Activated B cell treated with CpG ODN at 0.5 μM for 24 hours (primary cell): ENCODE data around the gene DGKE. TPM values are rescaled to one million over a fixed set of nuclear protein-coding genes. Genes with fewer than 3 reads are reported as not detected.

ENCODE experiments used
- ATAC-seq: fragments of 200-7000 bp; cut with Tn5 transposase; one replicate; pipeline ENCODE4 v1.10.0; 2021; ENCODE audit warnings: low read depth, mild to moderate bottlenecking, moderate library complexity
- CTCF ChIA-PET: fragments of 350-600 bp; sonication (Branson Sonifier 250); formaldehyde crosslinking; loops from one replicate; lab custom pipeline; 2021; ENCODE audit warnings: antibody characterized with exemption; lab: Charles Lee
- POLR2A ChIA-PET: fragments of 350-600 bp; sonication (Branson Sonifier 250); formaldehyde crosslinking; loops from one replicate; lab custom pipeline; 2021; ENCODE audit warnings: antibody characterized with exemption; lab: Charles Lee
- DNase-seq: peaks from one replicate; pipeline ENCODE4 v3.0.0; 2022
- H3K27ac Mint-ChIP-seq: one replicate; pipeline ENCODE4 v1.8.0; 2020; ENCODE audit warnings: mixed read lengths
- H3K27me3 Mint-ChIP-seq: one replicate; pipeline ENCODE4 v1.8.0; 2021; ENCODE audit warnings: mixed read lengths
- H3K36me3 Mint-ChIP-seq: one replicate; pipeline ENCODE4 v1.8.0; 2021; ENCODE audit warnings: low read depth, mixed read lengths
- H3K4me1 Mint-ChIP-seq: one replicate; pipeline ENCODE4 v1.8.0; 2021; ENCODE audit warnings: mixed read lengths
- H3K4me3 Mint-ChIP-seq: one replicate; pipeline ENCODE4 v1.8.0; 2020; ENCODE audit warnings: mild to moderate bottlenecking, mixed read lengths
- H3K9me3 Mint-ChIP-seq: one replicate; pipeline ENCODE4 v1.8.0; 2020; ENCODE audit warnings: mixed read lengths
- intact Hi-C: fragments of 100-400 bp; cut with micrococcal nuclease; formaldehyde crosslinking; loops from one replicate; pipeline ENCODE4 v1.15.1; 2024
- total RNA-seq: library from RNA; stranded (reverse); gene quantifications from 2 replicates; pipeline ENCODE4 v1.2.3, GENCODE V29; 2022
- TF ChIP-seq, protein P1 (sequence below): fragments of 200-600 bp; IDR thresholded peaks from one replicate; pipeline ENCODE4 v1.8.0; 2022; ENCODE audit warnings: antibody characterized with exemption, mild to moderate bottlenecking

The DGKE gene
- total RNA-seq, 1 donor from 2014 or later = 20.3 TPM

DNA sequence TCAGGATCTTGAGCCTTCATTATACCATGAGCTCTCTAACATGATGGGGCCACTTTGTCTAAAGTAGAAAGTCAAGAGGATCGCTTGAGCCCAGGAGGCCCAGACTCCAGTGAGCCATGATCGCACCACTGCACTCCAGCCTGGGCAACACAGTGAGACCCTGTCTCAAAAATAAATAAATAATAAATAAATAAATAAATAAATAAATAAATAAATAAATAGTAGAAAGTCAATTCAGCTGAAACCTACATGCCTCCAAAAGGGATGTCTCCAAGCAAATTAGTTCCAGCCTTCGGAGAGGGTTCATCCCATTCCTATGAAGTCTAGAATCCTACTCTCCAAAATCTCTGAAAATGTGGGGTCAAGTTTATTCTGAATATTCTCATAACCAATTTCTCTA, 26.2 kb upstream of the DGKE start:
- no peaks in the 10 kb centered on the region for H3K4me1 Mint-ChIP-seq
- H3K4me3 Mint-ChIP-seq = no peak overlapping the region
- peaks cover 7% of the 10 kb centered on the region for H3K36me3 Mint-ChIP-seq
- no peaks in the 10 kb centered on the region for H3K27me3 Mint-ChIP-seq
- TF ChIP-seq, protein P1, sequence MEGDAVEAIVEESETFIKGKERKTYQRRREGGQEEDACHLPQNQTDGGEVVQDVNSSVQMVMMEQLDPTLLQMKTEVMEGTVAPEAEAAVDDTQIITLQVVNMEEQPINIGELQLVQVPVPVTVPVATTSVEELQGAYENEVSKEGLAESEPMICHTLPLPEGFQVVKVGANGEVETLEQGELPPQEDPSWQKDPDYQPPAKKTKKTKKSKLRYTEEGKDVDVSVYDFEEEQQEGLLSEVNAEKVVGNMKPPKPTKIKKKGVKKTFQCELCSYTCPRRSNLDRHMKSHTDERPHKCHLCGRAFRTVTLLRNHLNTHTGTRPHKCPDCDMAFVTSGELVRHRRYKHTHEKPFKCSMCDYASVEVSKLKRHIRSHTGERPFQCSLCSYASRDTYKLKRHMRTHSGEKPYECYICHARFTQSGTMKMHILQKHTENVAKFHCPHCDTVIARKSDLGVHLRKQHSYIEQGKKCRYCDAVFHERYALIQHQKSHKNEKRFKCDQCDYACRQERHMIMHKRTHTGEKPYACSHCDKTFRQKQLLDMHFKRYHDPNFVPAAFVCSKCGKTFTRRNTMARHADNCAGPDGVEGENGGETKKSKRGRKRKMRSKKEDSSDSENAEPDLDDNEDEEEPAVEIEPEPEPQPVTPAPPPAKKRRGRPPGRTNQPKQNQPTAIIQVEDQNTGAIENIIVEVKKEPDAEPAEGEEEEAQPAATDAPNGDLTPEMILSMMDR = no peak
- intact Hi-C loops = no loop called here
- DNase-seq (no peak), ATAC-seq (no peak)
- no peak overlapping the region for H3K27ac Mint-ChIP-seq
- ChIA-PET CTCF (interaction anchor here (1.2 kb wide), 1 partner anchor 28 kb away, joined by 3 read pairs; no protein-coding TSS in a partner anchor), POLR2A (no interaction called here)
- no peaks in the 10 kb centered on the region for H3K9me3 Mint-ChIP-seq

DNA sequence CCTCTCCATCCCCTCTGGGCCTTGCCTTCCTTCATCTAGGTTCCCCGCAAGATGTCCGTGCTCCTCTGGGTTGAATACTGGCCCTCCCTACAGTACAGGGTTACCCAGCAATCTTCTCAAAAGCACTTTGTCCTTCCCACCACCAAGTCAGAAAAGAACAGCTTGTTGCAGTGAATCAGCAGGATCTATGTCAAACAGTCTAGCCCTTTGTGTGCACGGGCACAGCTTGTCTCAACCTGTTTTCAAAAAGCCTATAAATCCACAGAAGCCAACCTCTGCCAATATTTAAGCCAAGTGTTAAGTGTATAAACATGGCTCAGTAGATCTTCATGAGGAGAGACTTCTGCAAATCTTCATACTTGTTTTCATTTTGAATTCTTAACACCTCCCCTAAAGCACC, 25.4 kb upstream of the DGKE start:
- no peaks in the 10 kb centered on the region for H3K9me3 Mint-ChIP-seq
- no peaks in the 10 kb centered on the region for H3K27me3 Mint-ChIP-seq
- no peaks in the 10 kb centered on the region for H3K4me1 Mint-ChIP-seq
- ATAC-seq (no peak), DNase-seq (no peak)
- POLR2A ChIA-PET = no interaction called here
- H3K27ac Mint-ChIP-seq = no peak overlapping the region
- TF ChIP-seq, protein P1 = no peak
- H3K36me3 Mint-ChIP-seq = peaks cover 7% of the 10 kb centered on the region
- H3K4me3 Mint-ChIP-seq = no peak overlapping the region
- CTCF ChIA-PET = interaction anchor here (1.2 kb wide), 1 partner anchor 28 kb away, joined by 3 read pairs; no protein-coding TSS in a partner anchor
- intact Hi-C loops = no loop called here

DNA sequence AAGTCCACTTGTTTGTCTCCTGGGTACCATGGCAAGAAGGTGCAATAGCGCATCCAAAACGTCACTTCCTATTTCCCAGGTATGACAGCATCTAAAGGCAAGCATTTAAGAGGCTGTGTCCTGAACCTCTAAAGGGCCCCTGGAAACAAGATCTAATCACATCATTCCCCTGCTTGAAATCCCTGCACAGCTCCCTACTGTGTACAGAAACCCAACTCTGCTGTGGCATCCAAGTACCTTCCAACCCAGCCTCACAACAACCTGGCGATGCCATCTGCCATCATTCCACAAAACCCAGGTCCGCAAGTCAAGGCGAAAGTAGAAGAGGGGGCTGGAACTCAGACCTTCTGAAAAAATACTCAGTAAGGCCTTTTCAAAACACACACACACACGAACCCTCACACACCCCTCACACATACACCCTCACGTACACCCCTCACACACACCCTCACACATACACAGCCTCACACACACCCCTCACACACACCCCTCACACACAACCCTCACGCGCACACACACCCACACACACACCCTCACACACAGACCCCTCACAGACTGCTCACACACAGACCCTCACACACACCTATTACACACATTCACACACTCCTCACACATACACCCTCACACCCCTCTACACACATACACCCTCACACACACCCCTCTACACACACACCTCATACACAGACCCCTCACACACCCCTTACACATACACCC, 24.7 kb upstream of the DGKE start:
- Mint-ChIP-seq H3K27ac (no peak overlapping the region), H3K4me3 (no peak overlapping the region), H3K27me3 (no peaks in the 10 kb centered on the region), H3K4me1 (no peaks in the 10 kb centered on the region), H3K36me3 (peaks cover 7% of the 10 kb centered on the region), H3K9me3 (no peaks in the 10 kb centered on the region)
- ATAC-seq (no peak), DNase-seq (no peak)
- TF ChIP-seq, protein P1 = no peak
- intact Hi-C loops = no loop called here
- POLR2A ChIA-PET = no interaction called here
- CTCF ChIA-PET = no interaction called here

DNA sequence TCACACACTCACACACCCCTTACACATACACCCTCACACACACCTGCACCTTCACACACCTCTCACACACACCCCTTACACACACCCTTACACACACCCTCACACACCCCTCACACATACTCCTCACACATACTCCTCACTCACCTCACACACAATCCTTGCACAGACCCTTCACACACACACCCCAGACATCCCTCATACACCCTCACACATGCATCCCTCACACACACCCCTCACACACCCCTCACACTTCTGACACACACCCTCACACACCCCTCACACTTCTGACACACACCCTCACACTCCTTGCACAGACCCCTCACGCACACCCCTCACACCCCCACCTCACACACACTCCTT, 24.2 kb upstream of the DGKE start:
- TF ChIP-seq, protein P1 = no peak
- H3K9me3 Mint-ChIP-seq = no peaks in the 10 kb centered on the region
- DNase-seq (no peak), ATAC-seq (no peak)
- ChIA-PET CTCF (no interaction called here), POLR2A (no interaction called here)
- no peaks in the 10 kb centered on the region for H3K4me1 Mint-ChIP-seq
- H3K4me3 Mint-ChIP-seq = no peak overlapping the region
- no peaks in the 10 kb centered on the region for H3K27me3 Mint-ChIP-seq
- peaks cover 7% of the 10 kb centered on the region for H3K36me3 Mint-ChIP-seq
- H3K27ac Mint-ChIP-seq = no peak overlapping the region
- intact Hi-C loops = no loop called here

DNA sequence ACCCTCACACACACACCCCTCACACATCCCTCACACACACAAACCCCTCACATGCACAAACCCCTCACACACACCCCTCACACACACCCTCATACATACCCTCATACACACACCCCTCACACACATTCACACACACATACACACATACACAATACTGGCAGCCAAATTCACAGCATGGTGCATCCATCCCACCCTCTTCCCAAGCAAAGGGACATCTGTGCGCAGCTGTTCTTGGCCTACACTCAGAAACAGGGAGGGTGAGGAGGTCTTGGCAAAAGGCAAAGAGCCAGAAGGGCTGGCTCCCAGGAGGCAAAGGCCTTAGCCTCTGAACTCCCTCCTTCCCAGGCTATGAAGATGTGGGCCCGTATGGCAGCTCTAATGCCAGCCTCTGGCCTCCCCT, 23.6 kb upstream of the DGKE start:
- intact Hi-C loops = no loop called here
- H3K36me3 Mint-ChIP-seq = peaks cover 7% of the 10 kb centered on the region
- H3K27ac Mint-ChIP-seq = no peak overlapping the region
- H3K4me1 Mint-ChIP-seq = no peaks in the 10 kb centered on the region
- ChIA-PET CTCF (no interaction called here), POLR2A (no interaction called here)
- H3K27me3 Mint-ChIP-seq = no peaks in the 10 kb centered on the region
- DNase-seq (no peak), ATAC-seq (no peak)
- TF ChIP-seq, protein P1 = no peak
- H3K4me3 Mint-ChIP-seq = no peak overlapping the region
- H3K9me3 Mint-ChIP-seq = no peaks in the 10 kb centered on the region
